Psoas muscle (tissue), 8 donors: ENCODE results near the gene C1orf167. TPM values are rescaled to one million over a fixed set of nuclear protein-coding genes. Genes with fewer than 3 reads are reported as not detected.

Experiments
- ATAC-seq, 4 donors: fragments of 200-7000 bp; cut with Tn5 transposase; one replicate each; pipeline ENCODE4 v1.9.1; 2020; ENCODE audit warnings: moderate library complexity in 3 of 4, mild to moderate bottlenecking in 2 of 4
- DNase-seq, 2 donors: peaks; one replicate each; pipeline ENCODE4 v3.0.0-alpha.2; 2020
- H3K27ac ChIP-seq: fragments of 200-600 bp; one replicate; pipeline ENCODE4 v1.8.0; 2022
- H3K27me3 ChIP-seq, 3 donors: fragments of 200-600 bp in 1 of 3; one replicate each; pipeline versions ENCODE4 v1.6.1 to v1.8.0; 2013 to 2022; ENCODE audit warnings: low read length in 2 of 3, mild to moderate bottlenecking in 2 of 3, moderate library complexity in 1 of 3; ENCODE audit not compliant: insufficient read depth in 3 of 3
- H3K36me3 ChIP-seq, 2 donors: fragments of 200-600 bp in 1 of 2; one replicate each; pipeline versions ENCODE4 v1.6.1 to v1.8.0; 2013 to 2022; ENCODE audit warnings: low read depth in 1 of 2, mild to moderate bottlenecking in 1 of 2, moderate library complexity in 1 of 2; ENCODE audit not compliant: insufficient read depth in 1 of 2
- H3K4me1 ChIP-seq: fragments of 200-600 bp; one replicate; pipeline ENCODE4 v1.8.0; 2022
- H3K4me3 ChIP-seq: fragments of 200-600 bp; one replicate; pipeline ENCODE4 v1.8.0; 2022; ENCODE audit warnings: mild to moderate bottlenecking
- H3K9me3 ChIP-seq: fragments of 200-600 bp; one replicate; pipeline ENCODE4 v1.8.0; 2022
- CTCF ChIP-seq: fragments of 200-600 bp; IDR thresholded peaks from one replicate; pipeline ENCODE4 v1.8.0; 2022; ENCODE audit warnings: antibody characterized with exemption
- WGBS, 3 donors: extraction: QIAGEN DNeasy Blood & Tissue Kit; methylation state at CpG; one replicate each; pipeline versions ENCODE4 v1.1.6 to v1.1.7; 2013; 5-methylcytosine and 5-hydroxymethylcytosine counted together
- intact Hi-C, 2 donors: fragments of 100-400 bp; cut with DNase I; formaldehyde crosslinking; loops; one replicate each; pipeline versions ENCODE4 v1.11.0 to v1.14.2; 2022
- long read RNA-seq, 2 donors: library from polyadenylated mRNA; unstranded; transcript quantifications; one replicate each; pipeline ENCODE4 v2.0.0, GENCODE V29; 2021
- polyA plus RNA-seq, 3 donors: library from polyadenylated mRNA; stranded (reverse); fragments of 200-250 nt; gene quantifications; one replicate each; pipeline ENCODE4 v1.2.3, GENCODE V29; 2013
- total RNA-seq, 4 donors: library from RNA; stranded (reverse); fragmentation: NEBNext Ultra II Directional in 2 of 4; extraction: Animal tissue kit (Norgen Biotek cat#: 25700) in 2 of 4; gene quantifications; one replicate each; pipeline versions ENCODE4 v1.2.1 to v1.2.4, GENCODE V29; 2021 to 2023
- donor health status: healthy with polysubstance abuse.
- donor health status: DM: no; HTN: no; CAD: no; lungs with moderate emphysema.
- donor health status: Bipolar disorder and iron deficiency.
- donor health status: healthy.
- donor health status: DM: yes; HTN: yes; CAD: no.
- donor health status: DM: no; HTN: no; CAD: no.
- donor health status: DM: no; HTN: no; CAD: no.
- donor health status: DM: yes; HTN: yes; CAD: no.

C1orf167 gene
- 1 to 10 TPM; 1.8 to 5.3 (median 3.4) TPM for total RNA-seq
- polyA plus RNA-seq: 1 to 10 TPM; 1.9 to 2.5 (median 2.1) TPM
- long read RNA-seq, donor 1, partial matches to known transcripts: 0 of 1 reads
- long read RNA-seq, donor 1, other reads (novel, unspliced or antisense): 1 of 1 reads
- long read RNA-seq, donor 2, partial matches to known transcripts: 1 of 4 reads
- long read RNA-seq, donor 2, other reads (novel, unspliced or antisense): 3 of 4 reads

- Histone ChIP-seq H3K27ac (no peak within 1 kb of the TSS), H3K4me1 (no peaks in the 10 kb centered on the region), H3K27me3 (peaks cover 0 to 20% (median 3%) of the 10 kb centered on the region in 3 donors), H3K9me3 (no peaks in the 10 kb centered on the region), H3K36me3 (no peaks in the 10 kb centered on the region), H3K4me3 (peak within 1 kb of the TSS; percentile 28)
- ATAC-seq: peak in 3 of 4 donors; percentile 33 to 52 (median 40)
- DNase-seq: no peak
- no peak for TF ChIP-seq CTCF
- 5 to 6% (median 5%) methylated on average over 27 to 29 of the region's 29 CpGs for WGBS, 3 donors
- intact Hi-C loops: no loop called here
Measured at GRCh38 chr1:11761988-11762406, at the start of gene C1orf167. TSS of gene C1orf167 (plus strand) at chr1:11762193. CDS start at chr1:11764401, 2,208 bp downstream.

- DNase-seq: no peak
- TF ChIP-seq CTCF: no peak
- Histone ChIP-seq H3K36me3 (no peaks in the 10 kb centered on the region), H3K27me3 (peaks cover 0 to 9% (median 5%) of the 10 kb centered on the region in 3 donors), H3K9me3 (no peaks in the 10 kb centered on the region), H3K4me3 (no peak overlapping the region), H3K27ac (no peak overlapping the region), H3K4me1 (no peaks in the 10 kb centered on the region)
- ATAC-seq: no peak
- intact Hi-C loops: no loop called here
- 85 to 88% (median 87%) methylated on average over 8 of the region's 8 CpGs for WGBS, 3 donors
Measured at GRCh38 chr1:11712285-11712684, 49.7 kb upstream of the C1orf167 start.

- intact Hi-C loops: no loop called here
- Histone ChIP-seq H3K36me3 (no peaks in the 10 kb centered on the region), H3K9me3 (no peaks in the 10 kb centered on the region), H3K4me3 (no peak overlapping the region), H3K27ac (no peak overlapping the region), H3K4me1 (no peaks in the 10 kb centered on the region), H3K27me3 (peaks cover 0 to 9% (median 2%) of the 10 kb centered on the region in 3 donors)
- DNase-seq (no peak), ATAC-seq (no peak)
- no peak for TF ChIP-seq CTCF
- WGBS, 3 donors: 69 to 75% (median 70%) methylated on average over 11 of the region's 11 CpGs
Measured at GRCh38 chr1:11713095-11713494, 48.9 kb upstream of the C1orf167 start.

GRCh38 chr1:11714831-11715575, 47.0 kb upstream of the C1orf167 start:
- Histone ChIP-seq H3K27ac (no peak overlapping the region), H3K9me3 (no peaks in the 10 kb centered on the region), H3K4me3 (no peak overlapping the region), H3K27me3 (peaks cover 0 to 9% (median 2%) of the 10 kb centered on the region in 3 donors), H3K36me3 (no peaks in the 10 kb centered on the region), H3K4me1 (peaks cover 6% of the 10 kb centered on the region)
- 77 to 82% (median 78%) methylated on average over 24 of the region's 24 CpGs for WGBS, 3 donors
- DNase-seq (no peak), ATAC-seq (no peak)
- intact Hi-C loops: loop anchor here (2.0 to 5.0 kb wide), 3 partner anchors 38 to 63 kb away; partner anchors contain the start of genes FBXO2 (in 1 of the 2) and FBXO44 (in 1 of the 2)
- TF ChIP-seq CTCF: no peak
